D721Med (cell line): Measurements from ENCODE around the gene DNAJC16.

ENCODE experiments used
- DNase-seq: peaks from one replicate; pipeline ENCODE4 v3.0.0; 2011; ENCODE audit warnings: low spot score; ENCODE audit not compliant: insufficient read length
- FAIRE-seq: peaks from 2 replicates; lab custom pipeline; 2011; peaks lifted over from hg19 to GRCh38; lab: Jason Lieb, UNC
- TF ChIP-seq, protein P1 (sequence below): IDR thresholded peaks from 2 replicates; pipeline ENCODE4 v1.5.1; 2012; ENCODE audit warnings: mild to moderate bottlenecking, control low read depth; ENCODE audit not compliant: insufficient read depth; ENCODE audit errors: missing control alignments

Gene DNAJC16

DNA sequence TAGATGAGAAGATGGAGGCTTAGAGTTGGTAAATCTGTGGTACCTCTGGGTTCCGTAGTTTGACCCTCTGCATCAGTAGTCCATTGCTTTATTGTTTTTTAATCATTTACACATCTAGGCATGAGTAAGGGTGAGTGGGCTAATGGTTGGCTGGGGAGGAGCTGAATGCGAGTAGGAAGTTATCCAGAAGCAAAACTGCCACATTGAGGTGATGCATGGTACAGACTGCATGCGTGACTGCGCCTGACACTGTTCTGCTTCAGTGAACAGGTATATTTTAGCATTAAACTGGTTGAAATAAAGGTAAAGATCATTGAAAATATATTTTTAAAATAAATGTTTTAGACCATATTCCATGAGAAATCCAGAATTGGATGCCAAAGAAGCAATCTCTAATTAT lies 4.4 kb downstream of the DNAJC16 start:
- no peak for DNase-seq
- TF ChIP-seq, protein P1, sequence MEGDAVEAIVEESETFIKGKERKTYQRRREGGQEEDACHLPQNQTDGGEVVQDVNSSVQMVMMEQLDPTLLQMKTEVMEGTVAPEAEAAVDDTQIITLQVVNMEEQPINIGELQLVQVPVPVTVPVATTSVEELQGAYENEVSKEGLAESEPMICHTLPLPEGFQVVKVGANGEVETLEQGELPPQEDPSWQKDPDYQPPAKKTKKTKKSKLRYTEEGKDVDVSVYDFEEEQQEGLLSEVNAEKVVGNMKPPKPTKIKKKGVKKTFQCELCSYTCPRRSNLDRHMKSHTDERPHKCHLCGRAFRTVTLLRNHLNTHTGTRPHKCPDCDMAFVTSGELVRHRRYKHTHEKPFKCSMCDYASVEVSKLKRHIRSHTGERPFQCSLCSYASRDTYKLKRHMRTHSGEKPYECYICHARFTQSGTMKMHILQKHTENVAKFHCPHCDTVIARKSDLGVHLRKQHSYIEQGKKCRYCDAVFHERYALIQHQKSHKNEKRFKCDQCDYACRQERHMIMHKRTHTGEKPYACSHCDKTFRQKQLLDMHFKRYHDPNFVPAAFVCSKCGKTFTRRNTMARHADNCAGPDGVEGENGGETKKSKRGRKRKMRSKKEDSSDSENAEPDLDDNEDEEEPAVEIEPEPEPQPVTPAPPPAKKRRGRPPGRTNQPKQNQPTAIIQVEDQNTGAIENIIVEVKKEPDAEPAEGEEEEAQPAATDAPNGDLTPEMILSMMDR: no peak
- no peak for FAIRE-seq

DNA sequence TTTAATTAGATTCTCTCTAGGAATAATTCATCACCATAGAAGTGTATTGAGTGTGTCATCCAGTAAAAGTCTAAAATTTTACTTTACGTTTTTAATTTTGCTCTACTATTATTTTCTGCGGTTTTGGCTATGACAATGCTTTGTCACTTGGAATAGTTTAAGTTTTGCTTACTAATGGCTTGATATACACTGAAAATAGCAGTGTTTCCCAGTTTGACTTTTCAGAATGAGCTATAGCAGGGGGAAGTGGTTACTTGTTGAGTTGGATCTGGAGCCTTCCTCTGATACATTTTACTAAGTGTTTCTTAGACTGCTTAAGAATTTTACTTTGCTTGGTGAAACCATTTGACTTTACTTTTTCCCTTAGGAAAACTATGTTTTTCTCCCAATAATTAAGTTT lies 5.0 kb downstream of the DNAJC16 start:
- FAIRE-seq: no peak
- DNase-seq: no peak
- TF ChIP-seq, protein P1: no peak

DNA sequence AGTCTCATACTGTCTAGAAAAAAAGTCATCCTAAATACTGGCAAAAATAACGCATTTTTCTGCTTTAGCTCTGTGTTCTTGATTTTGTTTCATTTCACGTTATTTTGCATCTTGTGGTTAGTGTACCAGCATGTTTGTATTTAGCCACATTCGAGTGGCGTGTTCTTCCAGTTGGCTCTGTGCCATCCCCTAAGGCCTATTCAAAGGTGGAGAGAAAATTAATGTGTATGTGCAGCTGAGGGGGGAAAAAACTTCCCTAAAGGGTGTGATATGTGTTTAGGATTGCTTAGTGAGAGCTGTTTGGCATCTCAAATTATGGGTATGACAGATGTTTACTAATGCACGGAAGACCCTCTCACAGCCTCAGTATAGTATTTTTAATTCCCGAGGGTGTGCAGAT lies 12.1 kb downstream of the DNAJC16 start:
- TF ChIP-seq, protein P1: no peak
- DNase-seq: no peak
- no peak for FAIRE-seq

DNA sequence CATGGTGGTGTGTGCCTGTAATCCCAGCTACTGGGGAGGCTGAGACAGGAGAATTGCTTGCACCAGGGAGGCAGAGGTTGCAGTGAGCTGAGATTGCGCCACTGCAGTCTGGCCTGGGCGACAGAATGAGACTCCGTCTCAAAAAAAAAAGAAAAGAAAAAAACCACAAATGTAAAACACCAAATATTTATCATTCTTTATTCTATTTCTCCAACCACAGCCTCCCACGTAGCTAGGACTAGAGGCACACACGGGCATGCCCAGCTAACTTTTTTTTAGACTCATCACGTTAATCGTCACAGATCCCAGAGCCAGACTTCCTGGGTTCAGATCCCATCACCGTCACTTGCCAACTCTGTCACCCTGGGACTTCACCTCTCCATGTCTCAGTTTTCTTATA lies 13.5 kb downstream of the DNAJC16 start:
- no peak for FAIRE-seq
- no peak for DNase-seq

DNA sequence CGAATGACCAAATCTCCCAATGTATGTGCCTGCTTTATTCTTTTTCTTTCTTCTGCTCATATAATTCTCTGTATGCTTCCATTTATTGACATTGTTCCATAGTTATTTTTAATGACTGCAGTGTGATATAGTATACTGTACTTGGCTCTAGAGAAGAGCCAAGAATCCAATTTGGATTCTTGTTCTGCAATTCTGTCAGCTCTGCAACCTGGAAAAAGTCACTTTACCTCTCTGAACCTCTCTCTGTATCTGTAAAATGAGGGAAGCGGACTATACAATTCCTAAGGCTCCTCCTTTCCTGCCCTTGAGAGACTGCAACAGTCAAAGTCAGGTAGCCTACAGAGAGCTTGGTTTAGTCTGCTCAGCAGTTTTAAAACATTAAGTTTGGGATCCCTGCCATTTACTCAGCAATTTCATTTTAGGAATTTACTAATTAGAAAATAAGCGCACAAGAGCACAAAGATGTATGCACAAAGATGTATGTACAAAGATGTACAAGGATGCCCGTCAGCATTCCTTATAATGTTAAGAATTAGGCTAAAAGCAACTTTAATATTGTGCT lies 14.7 kb downstream of the DNAJC16 start:
- TF ChIP-seq, protein P1: no peak
- no peak for FAIRE-seq

More for the DNA sequence above, 13.5 kb downstream of the DNAJC16 start:
- TF ChIP-seq, protein P1: no peak

DNA sequence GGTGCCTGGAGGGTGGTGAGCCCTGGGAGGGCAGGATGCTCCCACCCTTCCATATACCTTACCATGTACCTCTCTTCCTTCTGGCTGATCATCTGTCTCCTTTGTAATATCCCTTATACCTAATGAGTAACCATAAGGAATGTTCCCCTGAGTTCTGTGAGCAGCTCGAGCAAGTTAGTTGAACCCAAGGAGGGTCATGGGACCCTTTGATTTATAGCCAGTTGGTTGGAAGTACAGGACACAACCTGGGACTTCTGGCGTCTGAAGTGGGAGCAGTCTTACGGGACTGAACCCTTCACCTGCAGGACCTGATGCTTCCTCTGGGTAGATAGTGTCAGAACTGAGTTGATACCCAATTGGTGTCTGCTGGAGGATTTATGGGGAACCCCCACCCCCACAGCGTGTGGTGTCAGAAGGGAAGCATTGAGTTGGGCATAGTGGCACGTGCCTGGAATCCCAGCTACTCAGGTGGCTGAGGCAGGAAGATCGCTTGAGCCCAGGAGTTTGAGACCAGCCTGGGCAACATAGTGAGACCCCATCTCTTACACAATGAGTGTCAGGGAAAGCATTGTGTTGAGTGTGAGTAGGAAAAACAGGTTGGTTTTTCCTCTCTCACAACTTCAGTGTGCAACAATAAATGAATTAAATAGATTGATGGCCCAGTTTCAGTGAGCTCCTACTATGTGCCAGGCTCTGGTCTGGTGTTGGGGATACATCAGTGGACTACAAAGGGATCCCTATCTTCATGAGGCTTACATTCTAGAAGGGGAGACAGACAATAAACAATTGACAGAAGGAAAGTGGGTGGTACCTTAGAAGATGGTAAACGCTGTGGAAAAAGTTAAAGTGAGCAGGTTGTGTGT lies 16.0 kb downstream of the DNAJC16 start:
- FAIRE-seq (no peak), DNase-seq (no peak)
- TF ChIP-seq, protein P1: no peak

More for the DNA sequence above, 14.7 kb downstream of the DNAJC16 start:
- no peak for DNase-seq

DNA sequence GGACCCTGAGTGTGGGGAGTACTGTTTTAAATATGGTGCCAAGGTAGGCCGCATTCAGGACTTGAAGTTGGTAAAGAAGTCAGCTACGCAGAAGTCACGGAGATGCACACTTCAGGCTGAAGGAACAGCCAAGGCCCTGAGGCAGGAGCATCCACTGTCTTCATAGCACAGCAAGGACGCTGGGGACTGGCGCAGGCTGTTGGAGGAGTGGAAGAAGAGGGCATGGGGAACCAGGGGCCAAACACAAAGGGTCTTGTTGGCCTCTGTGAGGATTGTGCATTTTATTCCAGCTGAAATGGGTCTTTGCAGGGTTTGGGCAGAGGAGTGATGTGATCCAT lies 16.6 kb downstream of the DNAJC16 start:
- TF ChIP-seq, protein P1: no peak
- DNase-seq (no peak), FAIRE-seq (no peak)
